ENCODE measurements around the gene LZTFL1. TPM values are rescaled to one million over a fixed set of nuclear protein-coding genes. Genes with fewer than 3 reads are reported as not detected.

LZTFL1 gene
- total RNA-seq, 1 experiment from 2014 or later, result 21.0 TPM

GRCh38 chr3:45860481-45860880 lies 18.6 kb upstream of the LZTFL1 start:
- H3K27me3 ChIP-seq (ENCODE audit: insufficient read depth, low read length), result no peaks in the 10 kb centered on the region
- H3K4me3 ChIP-seq (replicated peaks in 1 of 2; ENCODE audit: low read depth in 1 of 2, low read length in 2 of 2), result no peak overlapping the region
- H3K79me2 ChIP-seq (ENCODE audit: insufficient read depth, low read length), result no peaks in the 10 kb centered on the region
- peaks cover 0 to 11% of the 10 kb centered on the region in 2 experiments; a peak in 3 of 4 replicates for H3K9me3 ChIP-seq (ENCODE audit: control insufficient read depth in 1 of 2, insufficient read depth in 1 of 2, low read depth in 1 of 2, low read length in 2 of 2)
- H3K9ac ChIP-seq (ENCODE audit: low read length), result no peak overlapping the region
- TF ChIP-seq SIN3A (IDR thresholded peaks at IDR 0.05; ENCODE audit: low read depth) (no peak), TCF7L2 (IDR thresholded peaks at IDR 0.05; ENCODE audit: borderline replicate concordance, extremely low read depth, insufficient read depth, insufficient read length) (no peak), ZFX (IDR thresholded peaks at IDR 0.05) (no peak), POLR2AphosphoS5 (IDR thresholded peaks at IDR 0.05; ENCODE audit: low read depth, low read length) (no peak), EZH2 (IDR thresholded peaks at IDR 0.05) (no peak), JUND (IDR thresholded peaks at IDR 0.05) (no peak)
- CTCF ChIA-PET, result no interaction called here
- H3K27ac ChIP-seq (ENCODE audit: low read depth, low read length), result no peak overlapping the region
- ATAC-seq (no peak), DNase-seq (ENCODE audit: low read depth, low spot score) (no peak)
- no peaks in the 10 kb centered on the region for H3K36me3 ChIP-seq (ENCODE audit: control insufficient read depth in 1 of 2, insufficient read depth in 2 of 2, low read length in 2 of 2)
- BruUV-seq (replicated peaks), result no TSS peak
- no peaks in the 10 kb centered on the region for H4K20me1 ChIP-seq (ENCODE audit: insufficient read depth)
- H3K9me2 ChIP-seq (ENCODE audit: insufficient read depth), result no peaks in the 10 kb centered on the region
- no peak overlapping the region for H3K4me2 ChIP-seq (ENCODE audit: low read length)
- H2AFZ ChIP-seq (ENCODE audit: low read depth, low read length, poor library complexity, severe bottlenecking), result no peak overlapping the region
- intact Hi-C loops (cut with micrococcal nuclease), result no loop called here
- H3K4me1 ChIP-seq (ENCODE audit: control insufficient read depth in 1 of 2, insufficient read depth in 2 of 2, low read length in 2 of 2), result no peaks in the 10 kb centered on the region
- RAD21 ChIA-PET (ENCODE audit: low non-redundant PET in 1 of 2, low total read pairs in 2 of 2, uncharacterized antibody in 2 of 2, unreplicated experiment in 2 of 2), result no interaction called here
- POLR2A ChIA-PET, result no interaction called here

- CTCF ChIA-PET, result no interaction called here
- Histone ChIP-seq H3K79me2 (ENCODE audit: insufficient read depth, low read length) (no peaks in the 10 kb centered on the region), H3K27me3 (ENCODE audit: insufficient read depth, low read length) (no peaks in the 10 kb centered on the region), H3K4me3 (replicated peaks in 1 of 2; ENCODE audit: low read depth in 1 of 2, low read length in 2 of 2) (no peak overlapping the region), H3K27ac (ENCODE audit: low read depth, low read length) (no peak overlapping the region), H3K9ac (ENCODE audit: low read length) (no peak overlapping the region), H3K9me2 (ENCODE audit: insufficient read depth) (no peaks in the 10 kb centered on the region), H3K4me2 (ENCODE audit: low read length) (no peak overlapping the region), H3K36me3 (ENCODE audit: control insufficient read depth in 1 of 2, insufficient read depth in 2 of 2, low read length in 2 of 2) (no peaks in the 10 kb centered on the region), H4K20me1 (ENCODE audit: insufficient read depth) (no peaks in the 10 kb centered on the region), H3K9me3 (ENCODE audit: control insufficient read depth in 1 of 2, insufficient read depth in 1 of 2, low read depth in 1 of 2, low read length in 2 of 2) (peaks cover 0 to 11% of the 10 kb centered on the region in 2 experiments; a peak in 3 of 4 replicates), H3K4me1 (ENCODE audit: control insufficient read depth in 1 of 2, insufficient read depth in 2 of 2, low read length in 2 of 2) (no peaks in the 10 kb centered on the region), H2AFZ (ENCODE audit: low read depth, low read length, poor library complexity, severe bottlenecking) (peak overlapping the region; percentile 53)
- intact Hi-C loops (cut with micrococcal nuclease), result no loop called here
- DNase-seq (ENCODE audit: low read depth, low spot score) (no peak), ATAC-seq (no peak)
- BruUV-seq (replicated peaks), result no TSS peak
- RAD21 ChIA-PET (ENCODE audit: low non-redundant PET in 1 of 2, low total read pairs in 2 of 2, uncharacterized antibody in 2 of 2, unreplicated experiment in 2 of 2), result no interaction called here
- POLR2A ChIA-PET, result no interaction called here
- no peak for TF ChIP-seq SRF (IDR thresholded peaks at IDR 0.05; ENCODE audit: low read depth)
- no peak for TF ChIP-seq SIN3A (IDR thresholded peaks at IDR 0.05; ENCODE audit: low read depth)
- TF ChIP-seq, protein P1, sequence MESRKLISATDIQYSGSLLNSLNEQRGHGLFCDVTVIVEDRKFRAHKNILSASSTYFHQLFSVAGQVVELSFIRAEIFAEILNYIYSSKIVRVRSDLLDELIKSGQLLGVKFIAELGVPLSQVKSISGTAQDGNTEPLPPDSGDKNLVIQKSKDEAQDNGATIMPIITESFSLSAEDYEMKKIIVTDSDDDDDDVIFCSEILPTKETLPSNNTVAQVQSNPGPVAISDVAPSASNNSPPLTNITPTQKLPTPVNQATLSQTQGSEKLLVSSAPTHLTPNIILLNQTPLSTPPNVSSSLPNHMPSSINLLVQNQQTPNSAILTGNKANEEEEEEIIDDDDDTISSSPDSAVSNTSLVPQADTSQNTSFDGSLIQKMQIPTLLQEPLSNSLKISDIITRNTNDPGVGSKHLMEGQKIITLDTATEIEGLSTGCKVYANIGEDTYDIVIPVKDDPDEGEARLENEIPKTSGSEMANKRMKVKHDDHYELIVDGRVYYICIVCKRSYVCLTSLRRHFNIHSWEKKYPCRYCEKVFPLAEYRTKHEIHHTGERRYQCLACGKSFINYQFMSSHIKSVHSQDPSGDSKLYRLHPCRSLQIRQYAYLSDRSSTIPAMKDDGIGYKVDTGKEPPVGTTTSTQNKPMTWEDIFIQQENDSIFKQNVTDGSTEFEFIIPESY (IDR thresholded peaks at IDR 0.05; ENCODE audit: extremely low read depth, insufficient replicate concordance, low read length), result no peak
- TF ChIP-seq POLR2A (IDR thresholded peaks at IDR 0.05; ENCODE audit: borderline replicate concordance, extremely low read depth, insufficient read depth, insufficient read length), result no peak
- TF ChIP-seq CBX3 (IDR thresholded peaks at IDR 0.05; ENCODE audit: low read depth), result no peak
- TF ChIP-seq ELF1 (IDR thresholded peaks at IDR 0.05; ENCODE audit: borderline replicate concordance, low read depth), result no peak
- TF ChIP-seq EZH2 (IDR thresholded peaks at IDR 0.05), result no peak
- TF ChIP-seq RAD21 (IDR thresholded peaks at IDR 0.05; ENCODE audit: low read depth), result no peak
- TF ChIP-seq, protein P2, sequence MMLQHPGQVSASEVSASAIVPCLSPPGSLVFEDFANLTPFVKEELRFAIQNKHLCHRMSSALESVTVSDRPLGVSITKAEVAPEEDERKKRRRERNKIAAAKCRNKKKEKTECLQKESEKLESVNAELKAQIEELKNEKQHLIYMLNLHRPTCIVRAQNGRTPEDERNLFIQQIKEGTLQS (IDR thresholded peaks at IDR 0.05), result no peak
- TF ChIP-seq REST (IDR thresholded peaks at IDR 0.05; ENCODE audit: low read depth), result no peak
- no peak for TF ChIP-seq FOSL1 (IDR thresholded peaks at IDR 0.05; ENCODE audit: low read depth)
- no peak for TF ChIP-seq ZNF274 (IDR thresholded peaks at IDR 0.05; ENCODE audit: low read depth, low read length)
These were observed 17.1 kb upstream of the LZTFL1 start for GRCh38 chr3:45858809-45859543.
